ENCODE measurements around the gene NEK10.

Gene NEK10

DNA sequence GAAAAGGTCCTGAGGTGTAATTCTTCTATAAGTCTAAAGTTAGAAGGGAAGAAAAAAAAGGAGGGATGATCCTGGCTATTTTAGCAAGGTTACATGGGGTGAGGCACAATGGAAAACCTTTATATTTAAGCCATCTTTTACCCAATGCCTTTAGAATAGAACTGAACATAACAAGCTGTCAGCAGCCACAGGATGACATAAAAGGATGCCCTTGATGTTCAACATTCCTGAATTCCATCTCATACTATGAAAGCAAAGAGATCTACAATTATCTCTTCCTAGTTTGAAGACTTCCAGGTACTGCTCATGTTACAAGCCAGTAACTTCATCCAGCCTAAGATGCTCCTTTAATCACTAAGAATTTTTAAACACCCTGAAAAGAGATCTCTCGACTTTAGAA is 26.9 kb downstream of the NEK10 start:
- no peaks in the 10 kb centered on the region for H3F3A ChIP-seq (ENCODE audit: low read depth)
- no peak for TF ChIP-seq EZH2phosphoT487 (IDR thresholded peaks at IDR 0.05; ENCODE audit: borderline replicate concordance)
- TF ChIP-seq, protein P1, sequence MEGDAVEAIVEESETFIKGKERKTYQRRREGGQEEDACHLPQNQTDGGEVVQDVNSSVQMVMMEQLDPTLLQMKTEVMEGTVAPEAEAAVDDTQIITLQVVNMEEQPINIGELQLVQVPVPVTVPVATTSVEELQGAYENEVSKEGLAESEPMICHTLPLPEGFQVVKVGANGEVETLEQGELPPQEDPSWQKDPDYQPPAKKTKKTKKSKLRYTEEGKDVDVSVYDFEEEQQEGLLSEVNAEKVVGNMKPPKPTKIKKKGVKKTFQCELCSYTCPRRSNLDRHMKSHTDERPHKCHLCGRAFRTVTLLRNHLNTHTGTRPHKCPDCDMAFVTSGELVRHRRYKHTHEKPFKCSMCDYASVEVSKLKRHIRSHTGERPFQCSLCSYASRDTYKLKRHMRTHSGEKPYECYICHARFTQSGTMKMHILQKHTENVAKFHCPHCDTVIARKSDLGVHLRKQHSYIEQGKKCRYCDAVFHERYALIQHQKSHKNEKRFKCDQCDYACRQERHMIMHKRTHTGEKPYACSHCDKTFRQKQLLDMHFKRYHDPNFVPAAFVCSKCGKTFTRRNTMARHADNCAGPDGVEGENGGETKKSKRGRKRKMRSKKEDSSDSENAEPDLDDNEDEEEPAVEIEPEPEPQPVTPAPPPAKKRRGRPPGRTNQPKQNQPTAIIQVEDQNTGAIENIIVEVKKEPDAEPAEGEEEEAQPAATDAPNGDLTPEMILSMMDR (conservative IDR thresholded peaks at IDR 0.05; ENCODE audit: low read length), result no peak
- no peaks in the 10 kb centered on the region for H4K20me1 ChIP-seq (ENCODE audit: insufficient read depth, low read length, poor library complexity, severe bottlenecking)
- H3K9me2 ChIP-seq (replicated peaks; ENCODE audit: low read depth, low read length), result no peaks in the 10 kb centered on the region
- H2AFZ ChIP-seq (ENCODE audit: low read length), result no peak overlapping the region
- H3K4me3 ChIP-seq (ENCODE audit: low read length, poor library complexity, severe bottlenecking), result no peak overlapping the region
- H3K4me1 ChIP-seq (ENCODE audit: insufficient read depth, low read length, poor library complexity, severe bottlenecking), result no peaks in the 10 kb centered on the region
- H3K79me2 ChIP-seq (ENCODE audit: insufficient read depth, low read length), result no peaks in the 10 kb centered on the region
- no peak overlapping the region for H3K9ac ChIP-seq (ENCODE audit: low read depth, low read length, poor library complexity, severe bottlenecking)
- H3K4me2 ChIP-seq (ENCODE audit: low read depth, low read length, poor library complexity, severe bottlenecking), result no peak overlapping the region
- no peaks in the 10 kb centered on the region for H3K27me3 ChIP-seq (ENCODE audit: insufficient read depth, low read length, poor library complexity, severe bottlenecking)
- no peaks in the 10 kb centered on the region for H3K9me3 ChIP-seq (ENCODE audit: insufficient read depth, low read depth, low read length)
- H3K36me3 ChIP-seq (ENCODE audit: insufficient read depth, low read length), result no peaks in the 10 kb centered on the region

DNA sequence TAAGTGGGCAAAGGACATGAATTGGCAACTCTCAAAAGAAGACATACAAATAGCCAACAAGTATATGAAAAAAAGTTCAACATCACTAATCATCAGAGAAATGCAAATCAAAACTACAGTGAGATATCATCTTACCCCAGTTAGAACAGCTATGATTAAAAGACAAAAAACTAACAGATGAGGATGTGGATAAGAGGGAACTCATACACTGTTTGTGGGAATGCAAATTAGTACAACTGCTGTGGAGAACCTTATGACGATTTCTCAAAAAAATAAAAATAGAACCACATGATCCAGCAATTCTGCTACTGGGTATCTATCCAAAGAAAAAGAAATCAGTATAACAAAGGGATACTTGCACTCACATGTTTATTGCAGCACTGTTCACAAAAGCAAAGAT is 28.6 kb downstream of the NEK10 start:
- Histone ChIP-seq H3K36me3 (ENCODE audit: insufficient read depth, low read length) (no peaks in the 10 kb centered on the region), H3K9me3 (ENCODE audit: insufficient read depth, low read depth, low read length) (no peaks in the 10 kb centered on the region), H3F3A (ENCODE audit: low read depth) (no peaks in the 10 kb centered on the region), H3K79me2 (ENCODE audit: insufficient read depth, low read length) (no peaks in the 10 kb centered on the region), H4K20me1 (ENCODE audit: insufficient read depth, low read length, poor library complexity, severe bottlenecking) (no peaks in the 10 kb centered on the region), H3K9ac (ENCODE audit: low read depth, low read length, poor library complexity, severe bottlenecking) (no peak overlapping the region), H2AFZ (ENCODE audit: low read length) (no peak overlapping the region), H3K4me3 (ENCODE audit: low read length, poor library complexity, severe bottlenecking) (no peak overlapping the region), H3K4me1 (ENCODE audit: insufficient read depth, low read length, poor library complexity, severe bottlenecking) (no peaks in the 10 kb centered on the region), H3K9me2 (replicated peaks; ENCODE audit: low read depth, low read length) (no peaks in the 10 kb centered on the region), H3K4me2 (ENCODE audit: low read depth, low read length, poor library complexity, severe bottlenecking) (no peak overlapping the region), H3K27me3 (ENCODE audit: insufficient read depth, low read length, poor library complexity, severe bottlenecking) (no peaks in the 10 kb centered on the region)
- TF ChIP-seq, protein P1 (conservative IDR thresholded peaks at IDR 0.05; ENCODE audit: low read length), result no peak
- no peak for TF ChIP-seq EZH2phosphoT487 (IDR thresholded peaks at IDR 0.05; ENCODE audit: borderline replicate concordance)

DNA sequence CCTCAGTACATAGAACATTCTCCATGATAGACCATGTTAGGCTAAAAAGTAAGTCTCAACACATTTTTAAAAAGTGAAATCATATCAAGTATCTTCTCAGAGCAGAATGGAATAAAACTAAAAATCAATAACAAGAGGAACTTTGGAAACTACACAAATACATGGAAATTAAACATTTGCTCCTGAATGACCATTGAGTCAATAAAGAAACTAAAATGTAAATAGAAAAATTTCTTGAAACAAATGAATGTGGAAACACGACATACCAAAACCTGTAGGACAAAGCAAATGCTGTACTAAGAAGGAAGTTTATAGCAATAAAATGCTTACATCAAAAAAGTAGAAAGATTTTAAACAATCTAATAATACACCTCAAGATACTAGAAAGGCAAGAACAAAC is 33.6 kb downstream of the NEK10 start:
- Histone ChIP-seq H3F3A (ENCODE audit: low read depth) (no peaks in the 10 kb centered on the region), H4K20me1 (ENCODE audit: insufficient read depth, low read length, poor library complexity, severe bottlenecking) (no peaks in the 10 kb centered on the region), H3K9me2 (replicated peaks; ENCODE audit: low read depth, low read length) (no peaks in the 10 kb centered on the region), H3K4me2 (ENCODE audit: low read depth, low read length, poor library complexity, severe bottlenecking) (no peak overlapping the region), H3K4me1 (ENCODE audit: insufficient read depth, low read length, poor library complexity, severe bottlenecking) (no peaks in the 10 kb centered on the region), H3K36me3 (ENCODE audit: insufficient read depth, low read length) (no peaks in the 10 kb centered on the region), H3K4me3 (ENCODE audit: low read length, poor library complexity, severe bottlenecking) (no peak overlapping the region), H3K9me3 (ENCODE audit: insufficient read depth, low read depth, low read length) (no peaks in the 10 kb centered on the region), H2AFZ (ENCODE audit: low read length) (no peak overlapping the region), H3K27me3 (ENCODE audit: insufficient read depth, low read length, poor library complexity, severe bottlenecking) (no peaks in the 10 kb centered on the region), H3K9ac (ENCODE audit: low read depth, low read length, poor library complexity, severe bottlenecking) (no peak overlapping the region), H3K79me2 (ENCODE audit: insufficient read depth, low read length) (no peaks in the 10 kb centered on the region)
- TF ChIP-seq EZH2phosphoT487 (IDR thresholded peaks at IDR 0.05; ENCODE audit: borderline replicate concordance), result no peak
- TF ChIP-seq, protein P1 (conservative IDR thresholded peaks at IDR 0.05; ENCODE audit: low read length), result no peak

All from Loucy (cell line).